Measurements from ENCODE around the gene ZNF287.

Gene ZNF287

DNA sequence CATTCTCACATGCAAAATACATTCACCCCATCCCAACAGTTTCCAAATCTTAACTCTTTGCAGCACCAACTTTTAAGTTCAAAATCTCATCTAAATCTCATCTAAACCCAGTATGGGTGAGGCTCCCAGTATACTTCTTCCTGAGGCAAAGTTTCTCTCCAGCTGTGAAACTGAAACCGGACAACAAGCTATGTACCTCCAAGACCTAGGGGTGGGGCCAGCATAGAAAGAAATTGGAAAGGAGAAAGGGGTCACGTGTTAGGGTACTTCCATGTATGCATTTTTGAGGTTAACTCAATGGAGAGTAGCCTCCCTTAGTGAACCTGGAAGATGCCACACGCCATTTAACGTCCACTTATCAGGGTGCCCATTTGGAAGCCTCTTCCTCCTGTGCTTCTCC lies 53.1 kb downstream of the ZNF287 start:
- FAIRE-seq, result no peak

DNA sequence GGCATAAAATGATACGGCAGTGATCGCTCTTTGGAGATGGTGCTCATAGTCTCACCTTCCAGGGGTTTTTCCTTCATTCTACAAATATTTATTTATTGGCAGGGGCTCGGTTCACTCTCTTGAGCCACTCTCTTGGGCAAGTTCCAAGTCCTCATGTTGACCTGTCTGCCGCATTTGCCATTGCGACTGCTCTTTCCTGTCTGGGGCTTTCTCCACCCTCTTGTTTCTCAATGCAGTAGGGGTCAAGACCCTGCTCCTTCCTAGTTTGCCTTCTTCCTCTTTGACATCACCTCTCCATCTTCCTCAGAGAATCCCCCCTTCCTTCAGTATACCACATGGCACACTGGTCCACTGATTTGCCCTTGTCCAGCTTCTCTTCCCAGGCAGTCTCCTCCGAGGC lies 55.1 kb downstream of the ZNF287 start:
- FAIRE-seq, result no peak

DNA sequence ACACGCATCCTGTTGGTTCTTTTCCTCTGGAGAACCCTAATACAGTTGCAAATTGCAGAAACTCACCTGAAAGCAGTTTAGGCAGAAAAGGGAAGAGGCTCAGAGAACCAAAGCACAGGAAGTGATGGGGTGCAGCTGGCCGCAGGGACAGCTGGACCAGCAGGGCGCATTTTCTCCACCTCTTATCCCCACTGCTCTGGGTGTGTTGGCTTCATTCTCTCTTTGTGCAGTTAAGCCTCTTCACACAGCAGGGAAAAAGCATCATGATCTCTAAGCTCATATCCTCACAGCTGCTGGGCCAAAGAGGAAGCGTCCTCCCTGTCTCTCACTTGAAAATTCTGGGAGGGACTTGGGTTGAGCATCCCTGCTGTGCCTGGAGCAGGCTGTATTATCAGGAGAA lies 57.0 kb downstream of the ZNF287 start:
- no peak for FAIRE-seq

DNA sequence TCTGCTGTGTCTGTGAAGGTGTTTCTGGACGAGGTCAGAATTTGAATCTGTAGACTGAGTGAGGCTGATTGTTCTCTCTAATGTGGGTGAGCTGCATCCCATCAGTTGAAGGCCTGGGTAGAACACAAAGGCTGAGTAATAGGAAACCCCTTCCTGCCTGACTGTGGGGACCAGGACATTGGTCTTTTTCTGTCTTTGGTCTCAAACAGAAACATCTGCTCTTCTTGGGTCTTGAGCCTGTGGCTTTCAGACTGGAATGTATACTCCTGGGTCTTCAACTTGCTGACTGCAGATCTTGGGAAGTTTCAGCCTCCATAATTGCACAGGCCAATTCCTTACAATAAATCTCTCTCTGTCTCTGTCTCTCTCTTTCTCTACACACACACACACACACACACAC lies 57.4 kb downstream of the ZNF287 start:
- FAIRE-seq, result no peak

DNA sequence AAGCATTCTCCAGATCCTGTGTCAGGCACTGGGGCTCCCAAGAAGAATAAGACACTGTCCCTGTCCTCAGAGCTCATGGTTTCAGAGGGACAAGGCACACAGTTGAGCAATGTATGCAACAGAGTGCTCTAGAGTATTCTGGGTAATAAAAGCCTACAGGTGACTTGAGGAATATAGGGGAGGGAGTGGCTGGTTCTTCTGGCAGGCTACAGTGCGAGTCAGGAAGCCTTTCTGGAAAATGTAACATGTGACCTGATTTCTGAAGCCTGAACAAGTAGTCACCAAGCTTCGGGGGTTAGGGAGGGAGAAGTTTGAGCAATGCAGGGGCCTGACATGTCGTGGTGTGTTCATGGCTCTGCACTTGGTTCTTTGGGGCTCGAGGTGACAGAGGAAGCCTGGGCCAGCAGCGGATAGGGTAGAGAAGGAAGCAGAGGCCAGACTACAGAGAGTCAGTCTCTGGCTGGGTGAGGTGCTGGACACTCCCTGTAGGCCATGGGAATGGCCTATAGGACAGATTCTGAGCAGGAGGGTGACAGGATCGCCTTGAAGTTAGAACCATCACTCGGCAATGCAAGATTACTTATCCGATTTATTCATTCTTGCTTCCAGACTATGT lies 61.0 kb downstream of the ZNF287 start:
- FAIRE-seq, result no peak

DNA sequence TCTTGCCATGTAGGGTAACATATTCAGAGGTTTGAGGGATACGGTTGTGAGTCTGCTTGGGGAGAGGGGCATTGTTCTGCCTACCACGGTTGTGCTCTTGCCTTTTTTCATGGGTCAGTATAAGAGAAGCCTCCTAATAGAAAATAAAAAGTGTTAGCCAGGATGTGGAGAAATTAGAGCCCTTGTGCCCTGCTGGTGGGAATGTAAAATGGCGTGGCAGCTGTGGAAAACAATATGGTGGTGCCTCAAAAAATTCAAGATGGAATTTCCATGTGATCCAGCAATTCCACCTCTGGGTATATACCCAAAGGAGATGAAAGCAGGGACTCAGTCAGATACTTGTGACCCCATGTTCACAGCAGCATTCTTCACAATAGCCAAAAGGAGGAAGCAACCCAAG lies 62.8 kb downstream of the ZNF287 start:
- no peak for FAIRE-seq

DNA sequence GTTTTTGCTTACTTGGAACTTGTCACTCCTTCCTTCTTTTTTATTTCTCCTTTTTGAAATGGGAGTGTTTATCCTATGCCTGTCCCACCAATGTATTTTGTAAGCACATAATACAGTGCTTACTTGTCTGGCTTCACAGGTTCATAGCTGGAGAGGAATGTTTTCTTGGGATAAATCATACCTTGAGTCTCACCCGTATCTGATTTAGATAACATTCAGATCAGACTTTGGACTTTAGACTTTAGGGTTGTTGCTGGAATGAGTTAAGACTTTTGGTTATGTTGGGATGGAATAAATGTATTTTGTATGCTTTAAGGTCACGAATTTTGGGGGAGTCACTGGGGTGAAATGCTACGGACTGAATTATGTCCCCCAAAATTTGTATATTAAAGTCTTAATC lies 64.0 kb downstream of the ZNF287 start:
- no peak for FAIRE-seq
